AG10803 (cell line): ENCODE measurements around the gene P2RX2.

Experiments used
- DNase-seq: peaks from one replicate; pipeline ENCODE4 v3.0.0; 2010; ENCODE audit warnings: low read depth
- H3K4me3 ChIP-seq: 2 replicates; pipeline ENCODE4 v1.5.1; 2011; ENCODE audit warnings: mild to moderate bottlenecking, low read length, control low read depth
- CTCF ChIP-seq: conservative IDR thresholded peaks from 2 replicates; pipeline ENCODE4 v1.5.1; 2011; ENCODE audit warnings: mild to moderate bottlenecking, low read length, control low read depth, inconsistent platforms

Gene P2RX2

GRCh38 chr12:132647858-132648257, 29.3 kb downstream of the P2RX2 start:
- DNase-seq, result no peak
- no peak overlapping the region for H3K4me3 ChIP-seq
- no peak for TF ChIP-seq CTCF

DNA sequence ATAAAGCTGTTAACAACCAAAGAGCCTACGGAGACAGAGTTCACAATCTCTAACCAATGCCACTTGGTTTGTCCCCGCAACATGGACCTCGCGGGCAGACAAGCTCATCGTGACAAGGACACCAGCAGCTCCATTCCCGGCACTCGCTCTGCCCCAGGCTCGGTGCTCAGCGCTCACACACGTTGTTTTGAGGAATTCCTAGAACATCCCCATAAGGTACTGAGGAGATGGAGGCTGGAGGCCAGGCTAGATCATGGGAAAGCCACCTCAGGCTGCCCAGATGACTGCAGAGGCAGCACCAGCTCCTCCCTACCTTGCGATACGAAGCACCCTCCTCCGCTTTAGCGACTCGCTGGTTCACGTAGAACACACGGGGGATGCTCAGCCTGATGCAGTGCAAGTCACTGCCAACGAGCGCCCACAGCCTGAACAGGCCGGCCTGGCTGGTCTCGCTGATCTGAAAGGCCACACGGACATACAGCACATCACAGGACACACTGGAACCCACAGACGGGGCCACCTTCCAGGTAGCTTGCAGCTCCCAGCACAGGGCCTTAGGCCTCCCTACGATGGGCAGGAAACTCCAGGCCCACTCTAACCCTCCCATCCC, 30.1 kb downstream of the P2RX2 start:
- TF ChIP-seq CTCF, result no peak
- H3K4me3 ChIP-seq, result no peak overlapping the region
- DNase-seq, result no peak

- TF ChIP-seq CTCF, result no peak
- H3K4me3 ChIP-seq, result no peak overlapping the region
- DNase-seq, result no peak
Measured at GRCh38 chr12:132649226-132649945, 30.8 kb downstream of the P2RX2 start.

DNA sequence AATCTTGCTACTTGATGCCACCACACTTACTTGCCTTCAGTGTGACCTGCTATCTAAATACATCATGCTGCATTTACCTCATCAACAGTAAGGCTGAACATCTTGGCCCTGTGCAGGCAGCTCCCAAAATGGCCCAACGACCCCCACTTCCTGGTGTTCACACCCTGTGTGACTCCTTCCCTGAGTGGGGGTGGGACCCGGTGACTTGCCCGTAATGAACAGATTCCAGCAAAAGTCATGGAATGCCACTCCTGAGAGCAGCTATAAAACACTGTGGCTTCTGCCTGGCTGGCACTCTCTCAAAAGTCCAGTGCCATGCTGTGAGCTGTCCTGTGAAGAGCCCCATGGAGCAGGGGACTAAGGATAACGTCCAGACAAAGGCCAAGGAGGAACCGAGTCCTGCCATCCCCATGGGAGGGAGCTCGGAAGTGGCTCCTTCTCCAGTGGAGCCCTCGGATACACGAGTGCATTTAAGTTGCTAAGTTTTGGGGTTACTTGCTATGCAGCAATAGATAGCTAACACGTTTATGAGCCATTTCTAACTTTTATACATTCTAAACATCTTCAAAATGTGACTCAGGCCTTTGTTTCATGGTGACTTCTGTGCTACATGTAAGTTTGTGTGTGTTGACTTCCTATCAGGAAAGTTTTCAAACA, 33.0 kb downstream of the P2RX2 start:
- no peak for TF ChIP-seq CTCF
- H3K4me3 ChIP-seq, result no peak overlapping the region
- DNase-seq, result no peak

GRCh38 chr12:132653567-132654290, 35.2 kb downstream of the P2RX2 start:
- peak; percentile 25 for DNase-seq
- no peak for TF ChIP-seq CTCF
- H3K4me3 ChIP-seq, result no peak overlapping the region

DNA sequence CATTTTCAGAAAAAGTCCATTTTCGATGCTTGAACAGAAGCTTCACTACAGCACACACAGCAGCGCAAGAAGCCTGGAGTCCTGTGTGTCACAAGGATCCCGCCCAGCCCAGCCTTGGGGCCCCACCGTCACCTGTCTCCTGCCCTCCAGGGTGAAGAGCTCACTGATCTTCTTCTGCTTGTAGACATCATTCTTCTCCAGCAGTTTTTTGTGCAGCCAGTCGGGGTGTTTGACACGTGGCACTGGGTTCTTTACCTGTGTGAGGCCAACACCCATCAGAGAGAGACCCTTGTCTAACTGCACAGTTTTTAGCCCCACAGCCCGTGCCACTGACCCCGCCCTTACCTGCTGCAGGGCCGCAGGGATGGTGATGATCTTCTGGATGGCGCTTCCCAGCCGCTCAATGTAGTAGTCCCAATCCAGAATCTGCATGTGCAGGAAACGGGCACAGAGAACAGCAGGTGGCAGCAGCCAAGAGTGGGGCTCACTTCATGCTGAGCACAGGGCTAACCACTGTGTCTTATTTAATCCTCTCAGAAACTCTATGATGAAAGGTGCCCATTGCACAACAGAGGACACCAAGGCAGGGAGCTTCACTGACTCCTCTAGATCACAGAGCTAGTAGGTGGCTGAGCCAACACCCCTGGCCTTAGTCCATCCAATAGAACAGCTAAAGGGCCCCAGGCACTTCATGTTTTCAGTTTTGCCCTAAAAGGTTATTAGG, 38.6 kb downstream of the P2RX2 start:
- no peak overlapping the region for H3K4me3 ChIP-seq
- no peak for TF ChIP-seq CTCF
- DNase-seq, result no peak
